OCI-LY7 (cell line): ENCODE data around the gene RSU1. TPM values are rescaled to one million over a fixed set of nuclear protein-coding genes. Genes with fewer than 3 reads are reported as not detected.
A peak's percentile ranks its signal among the peaks of the same experiment; 100 is the strongest.

Source experiments
- BruUV-seq: library from RNA; stranded (reverse); fragments of 400-500 nt; replicated peaks from 2 replicates; lab custom pipeline; 2021; lab: Mats Ljungman, UMichigan
- CTCF ChIA-PET: fragments of 300-600 bp; sonication (Branson Sonifier 250); formaldehyde crosslinking; loops from one replicate; lab custom pipeline; 2022; ENCODE audit warnings: antibody characterized with exemption; ENCODE audit not compliant: unreplicated experiment; lab: Charles Lee
- POLR2A ChIA-PET: fragments of 300-600 bp; sonication (Branson Sonifier 250); formaldehyde crosslinking; loops from one replicate; lab custom pipeline; 2022; ENCODE audit warnings: antibody characterized with exemption; lab: Charles Lee
- DNase-seq: peaks from one replicate; pipeline ENCODE4 v3.0.0-alpha.2; 2015; ENCODE audit warnings: low spot score
- H2AFZ ChIP-seq: fragments of 200-600 bp; sonication (generic), shearing (Covaris generic); 2 replicates; pipeline ENCODE4 v1.6.1; 2014; ENCODE audit warnings: mild to moderate bottlenecking, antibody characterized with exemption, low read length, moderate library complexity
- H3K27ac ChIP-seq: fragments of 200-600 bp; sonication (generic); 2 replicates; pipeline ENCODE4 v1.5.1; 2014; ENCODE audit warnings: mixed run types, low read depth, mild to moderate bottlenecking, moderate library complexity, low read length, inconsistent platforms; ENCODE audit not compliant: poor library complexity, severe bottlenecking
- H3K36me3 ChIP-seq: fragments of 200-600 bp; sonication (generic); 2 replicates; pipeline ENCODE4 v1.6.1; 2014; ENCODE audit warnings: mild to moderate bottlenecking, antibody characterized with exemption, low read length, moderate library complexity, mixed read lengths; ENCODE audit not compliant: insufficient read depth
- H3K4me1 ChIP-seq: fragments of 200-600 bp; sonication (generic); 2 replicates; pipeline ENCODE4 v1.5.1; 2014; ENCODE audit warnings: mild to moderate bottlenecking, low read length; ENCODE audit not compliant: insufficient read depth, poor library complexity, severe bottlenecking
- H3K4me2 ChIP-seq: fragments of 200-600 bp; sonication (generic); 2 replicates; pipeline ENCODE4 v1.6.1; 2014; ENCODE audit warnings: mild to moderate bottlenecking, low read length
- H3K4me3 ChIP-seq: fragments of 200-600 bp; sonication (generic); 2 replicates; pipeline ENCODE4 v1.5.1; 2014; ENCODE audit warnings: mild to moderate bottlenecking, low read depth, low read length; ENCODE audit not compliant: poor library complexity, severe bottlenecking
- H3K79me2 ChIP-seq: fragments of 200-600 bp; sonication (generic); 2 replicates; pipeline ENCODE4 v1.6.1; 2016; ENCODE audit warnings: low read depth, mild to moderate bottlenecking, low read length, moderate library complexity, mixed read lengths; ENCODE audit not compliant: insufficient read depth
- H3K9me2 ChIP-seq: fragments of 200-600 bp; sonication (generic); 2 replicates; pipeline ENCODE4 v1.6.1; 2016; ENCODE audit warnings: mild to moderate bottlenecking, low read length, mixed read lengths; ENCODE audit not compliant: insufficient read depth
- H3K9me3 ChIP-seq: fragments of 200-600 bp; sonication (generic); 2 replicates; pipeline ENCODE4 v1.6.1; 2014; ENCODE audit warnings: mild to moderate bottlenecking, mixed run types, low read length, mixed read lengths
- H4K20me1 ChIP-seq: fragments of 200-600 bp; sonication (generic); 2 replicates; pipeline ENCODE4 v1.6.1; 2014; ENCODE audit warnings: mild to moderate bottlenecking, antibody characterized with exemption, low read length, moderate library complexity, mixed read lengths; ENCODE audit not compliant: insufficient read depth
- EZH2phosphoT487 ChIP-seq: fragments of 200-600 bp; sonication (generic); IDR thresholded peaks from 2 replicates; pipeline ENCODE4 v1.6.1; 2018; ENCODE audit warnings: low read depth, borderline replicate concordance, mild to moderate bottlenecking, mixed run types, antibody characterized with exemption, low read length, moderate library complexity, mixed read lengths
- intact Hi-C: fragments of 100-400 bp; cut with micrococcal nuclease; formaldehyde crosslinking; loops from one replicate; pipeline ENCODE4 v1.10.0; 2022; ENCODE audit not compliant: unreplicated experiment
- total RNA-seq, 2 experiments: library from RNA; depleted of rRNA in 1 of 2; stranded (reverse); fragments of >200 nt in 1 of 2; shearing (Covaris generic) in 1 of 2; gene quantifications; 2 replicates each; pipeline ENCODE4 v1.2.3, GENCODE V29; 2014 to 2022
- TF ChIP-seq, protein P1 (sequence below): fragments of 200-600 bp; sonication (generic); conservative IDR thresholded peaks from 2 replicates; pipeline ENCODE4 v1.5.1; 2014; ENCODE audit warnings: mild to moderate bottlenecking, antibody characterized with exemption, low read length, moderate library complexity, mixed read lengths

Gene RSU1
- total RNA-seq, 2 experiments from 2014 or later, result 25.3 to 31.1 TPM

DNA sequence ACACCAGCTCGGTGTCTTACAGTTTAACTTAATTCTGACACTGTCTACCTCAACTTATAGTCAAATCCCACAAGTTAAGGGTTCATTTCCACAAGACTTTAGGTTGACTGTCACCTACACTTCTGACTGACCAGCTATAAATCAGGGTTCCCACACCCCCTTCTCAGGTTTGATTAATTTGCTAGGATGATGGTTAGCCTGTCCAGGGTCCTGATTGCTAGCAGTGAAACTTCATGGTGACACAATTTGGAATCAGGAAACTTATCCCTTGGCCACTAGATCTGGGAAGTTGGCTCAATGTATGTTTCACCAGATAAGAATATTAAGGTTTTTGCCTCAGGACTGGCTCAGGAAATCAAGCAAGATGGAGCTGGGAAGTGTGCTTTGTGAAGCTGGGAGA is 2.8 kb upstream of the RSU1 start:
- CTCF ChIA-PET, result no interaction called here
- BruUV-seq, result no TSS peak

DNA sequence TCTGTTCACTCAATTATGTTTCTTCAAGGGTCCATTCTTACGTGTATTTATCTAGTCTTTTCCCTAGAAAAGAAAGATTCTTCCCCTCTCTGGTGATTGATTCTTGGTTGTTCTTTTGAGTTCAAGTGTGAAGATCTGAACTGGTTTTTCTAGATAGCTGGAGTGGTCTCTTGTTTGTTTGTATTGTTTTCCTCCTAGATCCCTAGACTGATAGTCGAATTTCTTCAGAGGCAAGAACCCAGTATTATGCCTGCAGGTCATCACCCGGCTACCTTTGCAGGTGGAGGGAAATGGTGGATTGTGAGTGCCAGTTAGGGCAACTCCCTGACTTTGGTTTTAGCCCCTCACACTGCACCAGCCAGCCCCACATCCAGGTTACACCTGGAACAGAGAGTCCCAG is 2.2 kb upstream of the RSU1 start:
- H3K4me3 ChIP-seq, result no peak overlapping the region
- BruUV-seq, result no TSS peak
- peak overlapping the region; percentile 88; the same call in 1 of the 2 replicates for H2AFZ ChIP-seq
- no peaks in the 10 kb centered on the region for H3K36me3 ChIP-seq
- H3K9me3 ChIP-seq, result peaks cover 16% of the 10 kb centered on the region
- intact Hi-C loops, result loop anchor here (10.0 kb wide), 1 partner anchor 385 kb away; the partner anchor contains the start of gene PTER
- no peak overlapping the region for H3K4me2 ChIP-seq
- ChIA-PET CTCF (no interaction called here), POLR2A (interaction anchor here (0.6 kb wide), 1 partner anchor 280 kb away, joined by 3 read pairs; no protein-coding TSS in a partner anchor)
- no peak overlapping the region for H3K27ac ChIP-seq
- TF ChIP-seq, protein P1, sequence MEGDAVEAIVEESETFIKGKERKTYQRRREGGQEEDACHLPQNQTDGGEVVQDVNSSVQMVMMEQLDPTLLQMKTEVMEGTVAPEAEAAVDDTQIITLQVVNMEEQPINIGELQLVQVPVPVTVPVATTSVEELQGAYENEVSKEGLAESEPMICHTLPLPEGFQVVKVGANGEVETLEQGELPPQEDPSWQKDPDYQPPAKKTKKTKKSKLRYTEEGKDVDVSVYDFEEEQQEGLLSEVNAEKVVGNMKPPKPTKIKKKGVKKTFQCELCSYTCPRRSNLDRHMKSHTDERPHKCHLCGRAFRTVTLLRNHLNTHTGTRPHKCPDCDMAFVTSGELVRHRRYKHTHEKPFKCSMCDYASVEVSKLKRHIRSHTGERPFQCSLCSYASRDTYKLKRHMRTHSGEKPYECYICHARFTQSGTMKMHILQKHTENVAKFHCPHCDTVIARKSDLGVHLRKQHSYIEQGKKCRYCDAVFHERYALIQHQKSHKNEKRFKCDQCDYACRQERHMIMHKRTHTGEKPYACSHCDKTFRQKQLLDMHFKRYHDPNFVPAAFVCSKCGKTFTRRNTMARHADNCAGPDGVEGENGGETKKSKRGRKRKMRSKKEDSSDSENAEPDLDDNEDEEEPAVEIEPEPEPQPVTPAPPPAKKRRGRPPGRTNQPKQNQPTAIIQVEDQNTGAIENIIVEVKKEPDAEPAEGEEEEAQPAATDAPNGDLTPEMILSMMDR, result no peak
- no peaks in the 10 kb centered on the region for H4K20me1 ChIP-seq
- peaks cover 12% of the 10 kb centered on the region for H3K4me1 ChIP-seq
- DNase-seq, result no peak
- H3K9me2 ChIP-seq, result no peaks in the 10 kb centered on the region
- H3K79me2 ChIP-seq, result peaks cover 7% of the 10 kb centered on the region; the same call in 1 of the 2 replicates

More for the DNA sequence above, 2.8 kb upstream of the RSU1 start:
- peaks cover 16% of the 10 kb centered on the region for H3K9me3 ChIP-seq
- H3K36me3 ChIP-seq, result no peaks in the 10 kb centered on the region
- POLR2A ChIA-PET, result interaction anchor here (0.6 kb wide), 2 partner anchors 281 to 444 kb away, joined by 3 read pairs; no protein-coding TSS in a partner anchor
- H4K20me1 ChIP-seq, result no peaks in the 10 kb centered on the region
- H3K9me2 ChIP-seq, result no peaks in the 10 kb centered on the region
- no peak overlapping the region for H3K4me3 ChIP-seq
- intact Hi-C loops, result no loop called here
- DNase-seq, result no peak
- H3K27ac ChIP-seq, result no peak overlapping the region
- TF ChIP-seq, protein P1, result no peak
- TF ChIP-seq EZH2phosphoT487, result no peak
- H3K4me2 ChIP-seq, result no peak overlapping the region
- peaks cover 12% of the 10 kb centered on the region for H3K4me1 ChIP-seq
- H3K79me2 ChIP-seq, result peaks cover 7% of the 10 kb centered on the region; the same call in 1 of the 2 replicates
- no peak overlapping the region for H2AFZ ChIP-seq

DNA sequence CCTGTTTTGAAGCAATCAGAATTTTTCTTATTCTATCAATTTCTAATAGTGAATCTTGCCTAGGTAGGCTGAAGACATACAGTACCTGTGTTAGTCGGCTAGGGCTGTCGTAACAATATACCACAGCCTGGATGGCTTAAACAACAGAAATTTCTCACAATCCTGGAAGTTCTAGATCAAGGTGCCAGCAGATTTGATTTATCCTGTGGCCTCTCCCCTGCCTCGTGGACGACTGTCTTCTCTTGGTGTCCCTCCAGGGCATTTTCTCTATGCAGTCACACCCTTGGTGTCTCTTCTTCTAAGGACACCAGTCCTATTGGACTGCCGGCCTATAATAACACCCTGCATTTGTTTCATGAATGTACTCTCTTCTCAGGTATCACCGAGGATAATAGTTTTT is 1.8 kb upstream of the RSU1 start:
- H3K79me2 ChIP-seq, result peaks cover 7% of the 10 kb centered on the region; the same call in 1 of the 2 replicates
- H3K4me3 ChIP-seq, result no peak overlapping the region
- TF ChIP-seq EZH2phosphoT487, result no peak
- TF ChIP-seq, protein P1, result no peak
- H3K4me2 ChIP-seq, result no peak overlapping the region
- H2AFZ ChIP-seq, result peak overlapping the region; percentile 88; the same call in 1 of the 2 replicates
- H4K20me1 ChIP-seq, result no peaks in the 10 kb centered on the region
- DNase-seq, result no peak
- POLR2A ChIA-PET, result no interaction called here
- H3K27ac ChIP-seq, result no peak overlapping the region
- H3K9me3 ChIP-seq, result peaks cover 16% of the 10 kb centered on the region
- H3K9me2 ChIP-seq, result no peaks in the 10 kb centered on the region
- CTCF ChIA-PET, result no interaction called here
- H3K36me3 ChIP-seq, result no peaks in the 10 kb centered on the region
- no TSS peak for BruUV-seq
- intact Hi-C loops, result loop anchor here (10.0 kb wide), 1 partner anchor 384 kb away; the partner anchor contains the start of gene PTER
- peaks cover 12% of the 10 kb centered on the region for H3K4me1 ChIP-seq
